Hepatocyte (in vitro differentiated cells): ENCODE data around the gene MTFR1L.

Source experiments
- CTCF ChIP-seq: fragments of 200-600 bp; sonication (generic); IDR thresholded peaks from 2 replicates; pipeline ENCODE4 v1.5.1; 2016; ENCODE audit warnings: antibody characterized with exemption, mild to moderate bottlenecking; ENCODE audit not compliant: poor library complexity
- EZH2 ChIP-seq: fragments of 200-600 bp; sonication (generic); IDR thresholded peaks from 2 replicates; pipeline ENCODE4 v1.6.1; 2016; ENCODE audit warnings: antibody characterized with exemption, mild to moderate bottlenecking, borderline replicate concordance

DNA sequence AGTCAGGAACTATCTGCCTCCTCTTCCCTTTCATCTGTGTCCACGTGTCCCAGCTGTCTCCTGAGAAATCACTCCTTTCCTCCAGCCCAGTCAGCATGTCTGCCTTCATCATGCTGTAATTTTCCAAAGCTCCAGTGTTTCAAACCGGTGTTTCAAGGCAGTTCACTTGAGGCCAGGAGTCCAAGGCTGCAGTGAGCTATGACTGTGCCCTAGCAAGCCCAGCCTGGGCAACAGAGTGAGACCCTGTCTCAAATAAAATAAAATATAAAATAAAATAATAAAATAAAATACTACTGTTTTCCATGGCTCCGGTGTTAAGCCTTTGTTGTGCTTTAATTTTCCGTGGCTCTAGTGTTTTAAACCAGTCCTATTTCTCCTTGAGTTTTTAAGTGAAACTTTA is 27.6 kb upstream of the MTFR1L start:
- TF ChIP-seq CTCF (no peak), EZH2 (no peak)
